SK-N-MC (cell line): ENCODE results near the gene PRR27.

Source experiments
- EZH2 ChIP-seq: fragments of 200-600 bp; sonication (generic); IDR thresholded peaks from one replicate; pipeline ENCODE4 v1.6.1; 2017; ENCODE audit warnings: antibody characterized with exemption
- FOXP2 ChIP-seq: optimal IDR thresholded peaks from 2 replicates; pipeline ENCODE3; 2011; ENCODE audit warnings: mild to moderate bottlenecking, moderate library complexity; ENCODE audit not compliant: insufficient read depth; ENCODE audit errors: extremely low read length, control extremely low read depth
- POLR2AphosphoS5 ChIP-seq: IDR thresholded peaks from 2 replicates; pipeline ENCODE4 v1.6.1; 2012; ENCODE audit warnings: mild to moderate bottlenecking, low read depth, low read length, borderline replicate concordance

- TF ChIP-seq EZH2 (no peak), POLR2AphosphoS5 (no peak), FOXP2 (no peak)
Observed at GRCh38 chr4:70113656-70114055, 40.4 kb upstream of the PRR27 start.
